ENCODE data around the gene ITPR3. TPM values are rescaled to one million over a fixed set of nuclear protein-coding genes. Genes with fewer than 3 reads are reported as not detected.

Gene ITPR3
- total RNA-seq, 2 experiments from 2014 or later, result 56.6 to 83.5 TPM

DNA sequence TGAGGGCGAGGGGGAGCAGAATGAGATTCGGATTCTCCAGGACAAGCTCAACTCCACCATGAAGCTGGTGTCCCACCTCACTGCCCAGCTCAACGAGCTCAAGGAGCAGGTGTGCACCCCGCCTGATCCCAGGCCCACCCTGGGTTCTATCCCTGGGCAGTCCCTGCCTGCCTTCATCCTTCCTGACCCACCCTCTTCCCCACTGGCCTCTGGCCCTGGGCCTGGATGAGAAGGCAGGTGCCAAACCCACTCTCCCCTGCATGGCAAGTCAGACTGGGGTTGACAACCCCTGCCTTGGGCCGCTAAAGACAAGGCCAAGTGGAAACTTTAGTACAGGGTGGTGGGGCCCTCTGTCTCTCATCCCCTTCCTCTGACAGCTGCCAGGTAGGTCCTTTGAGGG, 73.9 kb downstream of the ITPR3 start:
- intact Hi-C loops (cut with micrococcal nuclease; ENCODE audit: unreplicated experiment), result no loop called here
- Histone ChIP-seq H3K4me1 (ENCODE audit: insufficient read depth, low read length, poor library complexity, severe bottlenecking) (peaks cover 26% of the 10 kb centered on the region), H3K9me2 (ENCODE audit: insufficient read depth, low read length) (no peaks in the 10 kb centered on the region), H4K20me1 (ENCODE audit: insufficient read depth, low read length) (0 out of 2 replicates have a peak, but pooled peaks cover 2% of the 10 kb centered on the region), H3K4me2 (ENCODE audit: low read length) (no peak overlapping the region), H3K27ac (ENCODE audit: low read depth, low read length, poor library complexity, severe bottlenecking) (no peak overlapping the region), H3K79me2 (ENCODE audit: insufficient read depth, low read depth, low read length) (no peaks in the 10 kb centered on the region), H3K9me3 (ENCODE audit: low read length) (no peaks in the 10 kb centered on the region), H3K36me3 (ENCODE audit: insufficient read depth, low read length) (peaks cover 100% of the 10 kb centered on the region), H3K4me3 (ENCODE audit: low read depth, low read length, poor library complexity, severe bottlenecking) (no peak overlapping the region), H2AFZ (ENCODE audit: low read length) (no peak overlapping the region)
- CTCF ChIA-PET (ENCODE audit: unreplicated experiment), result no interaction called here
- no TSS peak for BruUV-seq (replicated peaks)
- POLR2A ChIA-PET, result no interaction called here
- TF ChIP-seq, protein P1, sequence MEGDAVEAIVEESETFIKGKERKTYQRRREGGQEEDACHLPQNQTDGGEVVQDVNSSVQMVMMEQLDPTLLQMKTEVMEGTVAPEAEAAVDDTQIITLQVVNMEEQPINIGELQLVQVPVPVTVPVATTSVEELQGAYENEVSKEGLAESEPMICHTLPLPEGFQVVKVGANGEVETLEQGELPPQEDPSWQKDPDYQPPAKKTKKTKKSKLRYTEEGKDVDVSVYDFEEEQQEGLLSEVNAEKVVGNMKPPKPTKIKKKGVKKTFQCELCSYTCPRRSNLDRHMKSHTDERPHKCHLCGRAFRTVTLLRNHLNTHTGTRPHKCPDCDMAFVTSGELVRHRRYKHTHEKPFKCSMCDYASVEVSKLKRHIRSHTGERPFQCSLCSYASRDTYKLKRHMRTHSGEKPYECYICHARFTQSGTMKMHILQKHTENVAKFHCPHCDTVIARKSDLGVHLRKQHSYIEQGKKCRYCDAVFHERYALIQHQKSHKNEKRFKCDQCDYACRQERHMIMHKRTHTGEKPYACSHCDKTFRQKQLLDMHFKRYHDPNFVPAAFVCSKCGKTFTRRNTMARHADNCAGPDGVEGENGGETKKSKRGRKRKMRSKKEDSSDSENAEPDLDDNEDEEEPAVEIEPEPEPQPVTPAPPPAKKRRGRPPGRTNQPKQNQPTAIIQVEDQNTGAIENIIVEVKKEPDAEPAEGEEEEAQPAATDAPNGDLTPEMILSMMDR (conservative IDR thresholded peaks at IDR 0.05; ENCODE audit: low read length), result no peak
- no peak for TF ChIP-seq EZH2phosphoT487 (IDR thresholded peaks at IDR 0.05; ENCODE audit: borderline replicate concordance, low read depth, low read length)
- DNase-seq (ENCODE audit: low spot score), result no peak

- Histone ChIP-seq H3K4me1 (ENCODE audit: insufficient read depth, low read length, poor library complexity, severe bottlenecking) (peaks cover 31% of the 10 kb centered on the region), H3K9me3 (ENCODE audit: low read length) (no peaks in the 10 kb centered on the region), H3K4me3 (ENCODE audit: low read depth, low read length, poor library complexity, severe bottlenecking) (no peak overlapping the region), H3K27ac (ENCODE audit: low read depth, low read length, poor library complexity, severe bottlenecking) (no peak overlapping the region), H3K9me2 (ENCODE audit: insufficient read depth, low read length) (no peaks in the 10 kb centered on the region), H2AFZ (ENCODE audit: low read length) (no peak overlapping the region), H4K20me1 (ENCODE audit: insufficient read depth, low read length) (0 out of 2 replicates have a peak, but pooled peaks cover 6% of the 10 kb centered on the region), H3K79me2 (ENCODE audit: insufficient read depth, low read depth, low read length) (no peaks in the 10 kb centered on the region), H3K4me2 (ENCODE audit: low read length) (no peak overlapping the region), H3K36me3 (ENCODE audit: insufficient read depth, low read length) (peaks cover 100% of the 10 kb centered on the region)
- TF ChIP-seq EZH2phosphoT487 (IDR thresholded peaks at IDR 0.05; ENCODE audit: borderline replicate concordance, low read depth, low read length), result no peak
- TF ChIP-seq, protein P1 (conservative IDR thresholded peaks at IDR 0.05; ENCODE audit: low read length), result no peak
- no peak for DNase-seq (ENCODE audit: low spot score)
- ChIA-PET POLR2A (no interaction called here), CTCF (ENCODE audit: unreplicated experiment) (no interaction called here)
- BruUV-seq (replicated peaks), result no TSS peak
- intact Hi-C loops (cut with micrococcal nuclease; ENCODE audit: unreplicated experiment), result no loop called here
Measured at GRCh38 chr6:33695451-33695887, 74.3 kb downstream of the ITPR3 start.

DNA sequence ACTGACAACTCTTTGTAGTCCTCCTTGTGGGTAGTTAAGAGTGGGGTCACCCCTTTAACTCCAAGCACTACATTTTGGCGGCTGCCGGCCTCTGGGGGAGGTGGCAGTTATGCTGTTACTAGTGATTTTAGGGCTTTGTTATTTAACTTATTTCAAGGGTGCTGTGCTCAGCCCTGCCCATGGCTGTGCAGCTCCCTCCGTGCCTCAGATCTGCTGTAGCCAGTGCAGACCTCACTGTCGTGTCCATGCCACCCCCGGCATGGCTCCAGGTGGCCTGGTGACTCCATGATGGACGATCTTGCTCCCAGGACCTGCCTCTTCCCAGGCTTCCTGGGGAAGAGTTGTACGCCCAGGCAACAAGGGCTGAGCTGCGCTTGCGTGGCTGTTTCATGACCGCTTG, 75.0 kb downstream of the ITPR3 start:
- H3K4me1 ChIP-seq (ENCODE audit: insufficient read depth, low read length, poor library complexity, severe bottlenecking), result peaks cover 35% of the 10 kb centered on the region
- intact Hi-C loops (cut with micrococcal nuclease; ENCODE audit: unreplicated experiment), result no loop called here
- TF ChIP-seq, protein P1 (conservative IDR thresholded peaks at IDR 0.05; ENCODE audit: low read length), result no peak
- no peak for TF ChIP-seq EZH2phosphoT487 (IDR thresholded peaks at IDR 0.05; ENCODE audit: borderline replicate concordance, low read depth, low read length)
- H2AFZ ChIP-seq (ENCODE audit: low read length), result no peak overlapping the region
- no peaks in the 10 kb centered on the region for H3K79me2 ChIP-seq (ENCODE audit: insufficient read depth, low read depth, low read length)
- no peak overlapping the region for H3K4me3 ChIP-seq (ENCODE audit: low read depth, low read length, poor library complexity, severe bottlenecking)
- ChIA-PET POLR2A (no interaction called here), CTCF (ENCODE audit: unreplicated experiment) (no interaction called here)
- 0 out of 2 replicates have a peak, but pooled peaks cover 6% of the 10 kb centered on the region for H4K20me1 ChIP-seq (ENCODE audit: insufficient read depth, low read length)
- H3K9me3 ChIP-seq (ENCODE audit: low read length), result no peaks in the 10 kb centered on the region
- peak overlapping the region; percentile 48 for H3K4me2 ChIP-seq (ENCODE audit: low read length)
- H3K27ac ChIP-seq (ENCODE audit: low read depth, low read length, poor library complexity, severe bottlenecking), result peak overlapping the region; percentile 62
- DNase-seq (ENCODE audit: low spot score), result no peak
- peaks cover 100% of the 10 kb centered on the region for H3K36me3 ChIP-seq (ENCODE audit: insufficient read depth, low read length)
- BruUV-seq (replicated peaks), result TSS peak; percentile 68
- no peaks in the 10 kb centered on the region for H3K9me2 ChIP-seq (ENCODE audit: insufficient read depth, low read length)
